WI38 (cell line): ENCODE measurements around the gene ZBED4.

Source experiments
- H3K4me3 ChIP-seq: 2 replicates; pipeline ENCODE4 v1.5.1; 2011; ENCODE audit warnings: low read depth, mild to moderate bottlenecking, control low read depth, low read length
- CTCF ChIP-seq: IDR thresholded peaks from 2 replicates; pipeline ENCODE4 v1.5.1; 2012; ENCODE audit warnings: low read depth, mild to moderate bottlenecking, control low read depth, low read length

The ZBED4 gene

DNA sequence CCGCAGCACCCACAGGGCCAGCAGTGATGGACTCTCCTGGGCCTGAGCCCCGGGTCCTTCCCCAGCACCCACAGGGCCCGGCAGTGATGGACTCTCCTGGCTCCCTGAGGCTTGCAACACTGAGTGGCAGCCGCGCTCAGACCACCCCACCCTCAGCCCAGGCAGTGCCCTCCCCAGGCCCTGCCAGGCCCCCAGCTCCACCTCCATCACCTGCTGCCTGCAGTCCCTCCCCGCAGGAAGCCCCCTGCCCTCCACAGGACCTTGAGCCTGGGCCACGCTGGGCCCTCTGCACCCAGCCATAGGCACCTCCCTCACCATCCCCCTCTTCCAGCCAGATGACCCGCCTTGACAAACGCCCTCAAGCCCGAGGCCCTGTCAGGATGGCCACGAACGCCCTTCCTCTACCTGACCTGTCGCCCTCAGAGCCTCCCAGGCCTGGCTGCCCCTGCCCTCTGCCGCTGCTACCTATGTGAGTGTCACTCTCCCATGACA lies 53.2 kb downstream of the ZBED4 start:
- H3K4me3 ChIP-seq = no peak overlapping the region
- no peak for TF ChIP-seq CTCF

DNA sequence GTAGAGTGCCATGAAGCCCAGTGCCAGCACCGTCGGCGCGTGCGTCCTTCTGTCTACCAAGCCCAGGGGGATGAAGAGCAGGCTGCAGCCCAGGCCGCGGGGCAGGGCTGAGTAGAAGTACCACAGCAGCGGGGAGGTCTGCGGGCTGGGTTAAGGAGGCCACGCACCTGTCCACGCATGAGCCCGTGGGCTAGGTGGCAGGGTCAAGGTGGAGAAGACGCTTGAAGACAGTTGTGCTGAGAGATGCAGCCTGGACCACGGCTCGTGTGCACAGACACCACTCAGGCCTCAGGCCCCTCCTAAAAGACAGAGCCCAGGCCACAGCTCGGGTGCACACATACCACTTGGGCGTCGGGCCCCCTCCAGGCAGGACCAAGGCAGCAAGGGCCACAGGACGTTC lies 54.2 kb downstream of the ZBED4 start:
- H3K4me3 ChIP-seq = no peak overlapping the region
- no peak for TF ChIP-seq CTCF

GRCh38 chr22:49909476-49910205 lies 56.0 kb downstream of the ZBED4 start:
- no peak for TF ChIP-seq CTCF
- H3K4me3 ChIP-seq = no peak overlapping the region

- no peak overlapping the region for H3K4me3 ChIP-seq
- TF ChIP-seq CTCF = no peak
Observed at GRCh38 chr22:49910229-49911155, 56.8 kb downstream of the ZBED4 start.

- H3K4me3 ChIP-seq = no peak overlapping the region
- TF ChIP-seq CTCF = no peak
Observed at GRCh38 chr22:49911881-49912625, 58.4 kb downstream of the ZBED4 start.

DNA sequence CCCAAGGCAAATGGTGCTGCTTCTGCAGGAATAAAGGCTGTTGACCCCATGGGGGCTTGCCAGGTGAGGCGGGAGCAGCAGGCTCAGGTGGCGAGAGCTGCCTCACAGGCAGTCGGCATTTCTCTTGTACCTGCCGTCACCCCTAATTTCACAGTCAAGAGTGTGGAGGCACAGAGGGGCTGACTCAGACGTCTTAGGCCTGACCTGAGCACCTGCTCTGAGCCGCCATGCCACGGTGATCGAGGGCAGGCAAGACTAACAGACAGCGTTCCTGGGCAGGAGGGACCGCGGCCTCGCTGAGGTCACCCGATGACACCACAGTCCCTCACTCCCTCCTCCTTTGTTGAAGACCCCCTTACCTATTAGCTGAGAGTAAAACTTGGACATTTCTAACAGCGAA lies 59.4 kb downstream of the ZBED4 start:
- no peak for TF ChIP-seq CTCF
- H3K4me3 ChIP-seq = no peak overlapping the region
